ENCODE results near the gene MATCAP1. TPM values are rescaled to one million over a fixed set of nuclear protein-coding genes. Genes with fewer than 3 reads are reported as not detected.

Gene MATCAP1
- total and polyA plus RNA-seq, 2 of the 4 experiments (the other 2 are of a cell fraction): 8.2 to 43.9 TPM

DNA sequence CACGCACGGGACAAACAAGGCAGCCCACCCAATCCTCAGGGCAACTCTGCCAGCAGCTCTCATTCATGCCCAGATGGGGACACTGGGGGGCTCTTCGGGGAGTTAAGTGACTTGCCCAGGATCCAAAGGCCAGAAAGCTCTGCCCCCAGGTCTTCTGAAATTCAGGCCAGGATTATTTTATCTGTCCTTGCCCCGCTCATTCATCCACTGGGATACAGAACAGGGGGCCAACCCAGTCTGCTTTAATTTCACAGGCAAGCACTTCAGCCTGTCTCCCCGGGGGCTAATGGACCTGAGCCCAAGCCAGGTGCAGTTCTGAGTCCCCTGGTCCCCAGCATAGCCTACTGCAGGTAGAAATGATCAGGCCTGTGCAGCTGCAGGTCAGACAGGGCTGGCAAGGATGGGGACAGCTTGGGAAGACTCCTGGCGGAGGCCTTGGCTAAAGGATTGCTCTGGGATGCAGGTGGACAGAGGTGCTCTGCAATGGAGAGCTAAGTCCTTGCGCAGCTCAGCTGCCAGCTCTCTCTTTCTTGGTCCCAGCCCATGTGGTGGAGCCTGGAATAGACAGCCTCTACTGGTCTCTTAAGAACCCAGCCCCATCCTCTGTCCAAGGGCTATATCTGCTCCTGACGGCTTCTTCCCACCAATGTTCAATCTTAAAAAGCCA, 32.2 kb downstream of the MATCAP1 start:
- peaks cover 4% of the 10 kb centered on the region; the same call in 1 of the 2 replicates for H3K9me1 ChIP-seq (ENCODE audit: insufficient read depth, low read length)
- no peak overlapping the region for H3K4me3 ChIP-seq (ENCODE audit: insufficient read depth, low read depth, low read length)
- H3K36me3 ChIP-seq (ENCODE audit: control insufficient read depth, insufficient read depth, low read length): peaks cover 25% of the 10 kb centered on the region
- BruUV-seq (replicated peaks): no TSS peak
- H2AFZ ChIP-seq (replicated peaks; ENCODE audit: low read length, poor library complexity): peak overlapping the region; percentile 99
- no peaks in the 10 kb centered on the region for H3K27me3 ChIP-seq (ENCODE audit: control insufficient read depth, insufficient read depth, low read length)
- H2BK15ac ChIP-seq (ENCODE audit: low read depth, low read length): 0 out of 3 replicates have a peak overlapping the region, but pooled peaks have one; percentile 77
- H3K56ac ChIP-seq (ENCODE audit: extremely low read depth, insufficient read depth, low read length): no peak overlapping the region
- peak overlapping the region; percentile 71 for H4K91ac ChIP-seq (ENCODE audit: insufficient read depth, low read depth, low read length)
- ChIA-PET POLR2A (ENCODE audit: unreplicated experiment) (no interaction called here), CTCF (interaction anchor here (1.0 kb wide), 1 partner anchor 11 kb away, joined by 3 read pairs; no protein-coding TSS in a partner anchor)
- no peak overlapping the region; the same call in 1 of the 2 replicates for H2BK20ac ChIP-seq (ENCODE audit: low read depth, low read length)
- H2AK5ac ChIP-seq (ENCODE audit: low read depth, low read length): peak overlapping the region; percentile 66
- peak overlapping the region; percentile 52 for H2BK120ac ChIP-seq (ENCODE audit: low read depth, low read length)
- H3K18ac ChIP-seq (ENCODE audit: low read depth, low read length): no peak overlapping the region; the same call in 1 of the 2 replicates
- intact Hi-C loops (cut with micrococcal nuclease): loop anchor here (2.0 to 10.0 kb wide), 2 partner anchors 133 to 257 kb away; no protein-coding TSS in a partner anchor
- peak overlapping the region; percentile 87 for H3K4ac ChIP-seq (ENCODE audit: low read depth, low read length)
- peak overlapping the region; percentile 95 for H2AK9ac ChIP-seq (replicated peaks; ENCODE audit: low read depth, low read length, poor library complexity)
- no peak for DNase-seq
- peak overlapping the region; percentile 65 for H4K5ac ChIP-seq (ENCODE audit: low read depth, low read length)
- WGBS, 2 experiments (ENCODE audit: extremely low coverage in 2 of 2, insufficient read length in 1 of 2): 60% methylated on average over 2 of the region's 8 CpGs; no CpG with 5 or more reads in 1 of the 2 experiments
- H3K4me2 ChIP-seq (ENCODE audit: low read depth, low read length): peak overlapping the region; percentile 84
- H3K14ac ChIP-seq (replicated peaks; ENCODE audit: low read depth, low read length): peak overlapping the region; percentile 96
- TF ChIP-seq, protein P1, sequence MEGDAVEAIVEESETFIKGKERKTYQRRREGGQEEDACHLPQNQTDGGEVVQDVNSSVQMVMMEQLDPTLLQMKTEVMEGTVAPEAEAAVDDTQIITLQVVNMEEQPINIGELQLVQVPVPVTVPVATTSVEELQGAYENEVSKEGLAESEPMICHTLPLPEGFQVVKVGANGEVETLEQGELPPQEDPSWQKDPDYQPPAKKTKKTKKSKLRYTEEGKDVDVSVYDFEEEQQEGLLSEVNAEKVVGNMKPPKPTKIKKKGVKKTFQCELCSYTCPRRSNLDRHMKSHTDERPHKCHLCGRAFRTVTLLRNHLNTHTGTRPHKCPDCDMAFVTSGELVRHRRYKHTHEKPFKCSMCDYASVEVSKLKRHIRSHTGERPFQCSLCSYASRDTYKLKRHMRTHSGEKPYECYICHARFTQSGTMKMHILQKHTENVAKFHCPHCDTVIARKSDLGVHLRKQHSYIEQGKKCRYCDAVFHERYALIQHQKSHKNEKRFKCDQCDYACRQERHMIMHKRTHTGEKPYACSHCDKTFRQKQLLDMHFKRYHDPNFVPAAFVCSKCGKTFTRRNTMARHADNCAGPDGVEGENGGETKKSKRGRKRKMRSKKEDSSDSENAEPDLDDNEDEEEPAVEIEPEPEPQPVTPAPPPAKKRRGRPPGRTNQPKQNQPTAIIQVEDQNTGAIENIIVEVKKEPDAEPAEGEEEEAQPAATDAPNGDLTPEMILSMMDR (conservative IDR thresholded peaks at IDR 0.05; ENCODE audit: low read depth, low read length): no peak
- TF ChIP-seq, protein P2, sequence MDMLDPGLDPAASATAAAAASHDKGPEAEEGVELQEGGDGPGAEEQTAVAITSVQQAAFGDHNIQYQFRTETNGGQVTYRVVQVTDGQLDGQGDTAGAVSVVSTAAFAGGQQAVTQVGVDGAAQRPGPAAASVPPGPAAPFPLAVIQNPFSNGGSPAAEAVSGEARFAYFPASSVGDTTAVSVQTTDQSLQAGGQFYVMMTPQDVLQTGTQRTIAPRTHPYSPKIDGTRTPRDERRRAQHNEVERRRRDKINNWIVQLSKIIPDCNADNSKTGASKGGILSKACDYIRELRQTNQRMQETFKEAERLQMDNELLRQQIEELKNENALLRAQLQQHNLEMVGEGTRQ (IDR thresholded peaks at IDR 0.05; ENCODE audit: low read depth, low read length): no peak
- TF ChIP-seq NFE2L2 (IDR thresholded peaks at IDR 0.05; ENCODE audit: low read depth, low read length) (no peak), POLR2A (IDR thresholded peaks at IDR 0.05; ENCODE audit: low read depth, low read length) (no peak), RFX5 (IDR thresholded peaks at IDR 0.05; ENCODE audit: low read depth, low read length) (no peak), BHLHE40 (IDR thresholded peaks at IDR 0.05; ENCODE audit: low read depth, low read length) (no peak), RAD21 (IDR thresholded peaks at IDR 0.05; ENCODE audit: low read length) (no peak), CEBPB (IDR thresholded peaks at IDR 0.05; ENCODE audit: low read depth, low read length) (no peak), CHD1 (IDR thresholded peaks at IDR 0.05; ENCODE audit: low read depth, low read length) (no peak), MXI1 (IDR thresholded peaks at IDR 0.05; ENCODE audit: borderline replicate concordance, low read depth, low read length) (no peak), SMC3 (IDR thresholded peaks at IDR 0.05; ENCODE audit: low read depth, low read length) (no peak)
- TF ChIP-seq, protein P3, sequence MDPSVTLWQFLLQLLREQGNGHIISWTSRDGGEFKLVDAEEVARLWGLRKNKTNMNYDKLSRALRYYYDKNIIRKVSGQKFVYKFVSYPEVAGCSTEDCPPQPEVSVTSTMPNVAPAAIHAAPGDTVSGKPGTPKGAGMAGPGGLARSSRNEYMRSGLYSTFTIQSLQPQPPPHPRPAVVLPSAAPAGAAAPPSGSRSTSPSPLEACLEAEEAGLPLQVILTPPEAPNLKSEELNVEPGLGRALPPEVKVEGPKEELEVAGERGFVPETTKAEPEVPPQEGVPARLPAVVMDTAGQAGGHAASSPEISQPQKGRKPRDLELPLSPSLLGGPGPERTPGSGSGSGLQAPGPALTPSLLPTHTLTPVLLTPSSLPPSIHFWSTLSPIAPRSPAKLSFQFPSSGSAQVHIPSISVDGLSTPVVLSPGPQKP (IDR thresholded peaks at IDR 0.05; ENCODE audit: borderline replicate concordance, low read depth, low read length): no peak
- H2BK5ac ChIP-seq (ENCODE audit: low read depth, low read length, poor library complexity, severe bottlenecking): no peak overlapping the region
- H3K27ac ChIP-seq (ENCODE audit: insufficient read depth, low read length): peak overlapping the region; percentile 92
- peak overlapping the region; percentile 81; the same call in 1 of the 2 replicates for H3K23ac ChIP-seq (ENCODE audit: low read depth, low read length)
- dilution Hi-C loops (cut with HindIII; ENCODE audit: low sequenced_read_pairs, unreplicated experiment): no loop called here
- H3K9ac ChIP-seq (ENCODE audit: low read depth, low read length): peak overlapping the region; percentile 64
- peaks cover 6% of the 10 kb centered on the region; the same call in 1 of the 2 replicates for H3K4me1 ChIP-seq (ENCODE audit: control insufficient read depth, insufficient read depth, low read length)
- H4K8ac ChIP-seq (ENCODE audit: low read depth in 2 of 2, low read length in 2 of 2): peak overlapping the region; percentile 72 to 97; a peak in 3 of 4 replicates
- H4K20me1 ChIP-seq (ENCODE audit: insufficient read depth, low read length): peaks cover 27% of the 10 kb centered on the region
- in situ Hi-C loops (cut with MboI; ENCODE audit: low sequenced_read_pairs): no loop called here
- no peaks in the 10 kb centered on the region for H3K9me3 ChIP-seq (ENCODE audit: control insufficient read depth, insufficient read depth, low read length)
- peaks cover 0 to 30% of the 10 kb centered on the region in 2 experiments; a peak in 2 of 4 replicates for H3K79me1 ChIP-seq (ENCODE audit: low read depth in 1 of 2, low read length in 2 of 2)
- ATAC-seq (ENCODE audit: low read depth): no peak

Measured in IMR-90 (cell line).